HepG2 (cell line): Measurements from ENCODE around the gene DNAJC5. TPM values are rescaled to one million over a fixed set of nuclear protein-coding genes. Genes with fewer than 3 reads are reported as not detected.
A peak's percentile ranks its signal among the peaks of the same experiment; 100 is the strongest.

Source experiments
- ATM ChIP-seq: fragments of 450-650 bp; IDR thresholded peaks from 2 replicates; pipeline ENCODE4 v1.7.1; 2017; ENCODE audit warnings: mild to moderate bottlenecking, borderline replicate concordance
- BHLHE40 ChIP-seq: IDR thresholded peaks from 2 replicates; pipeline ENCODE4 v1.6.1; 2011; ENCODE audit warnings: low read length, improper control_type of control experiment
- EP300 ChIP-seq, 3 experiments: sonication (generic) in 1 of 3; formaldehyde crosslinking in 1 of 3; IDR thresholded peaks; 2 replicates each; pipeline versions ENCODE4 v1.5.1 to v1.6.1; 2011 to 2020; ENCODE audit warnings: low read depth in 2 of 3, low read length in 2 of 3, borderline replicate concordance in 1 of 3, improper control_type of control experiment in 1 of 3, mild to moderate bottlenecking in 1 of 3, missing genetic modification reagents in 1 of 3, moderate library complexity in 1 of 3
- GATA4 ChIP-seq: sonication (generic); IDR thresholded peaks from 2 replicates; pipeline ENCODE4 v1.6.1; 2016; ENCODE audit warnings: antibody characterized with exemption, low read depth, borderline replicate concordance
- IKZF1 ChIP-seq: fragments of 450-650 bp; IDR thresholded peaks from 2 replicates; pipeline ENCODE4 v1.7.1; 2016
- KLF16 ChIP-seq, 2 experiments: sonication (generic) in 1 of 2; formaldehyde crosslinking in 1 of 2; IDR thresholded peaks; 2 replicates each; pipeline versions ENCODE4 v1.6.1 to v1.8.0; 2016 to 2023; ENCODE audit warnings: missing genetic modification reagents in 2 of 2, missing compliant biosample characterization in 1 of 2
- NAIF1 ChIP-seq: sonication (generic); formaldehyde crosslinking; IDR thresholded peaks from 2 replicates; pipeline ENCODE4 v1.5.0; 2020; ENCODE audit warnings: mild to moderate bottlenecking, missing genetic modification reagents, borderline replicate concordance
- NFE2L2 ChIP-seq: fragments of 150-350 bp; IDR thresholded peaks from 2 replicates; pipeline ENCODE4 v1.6.1; 2014; ENCODE audit warnings: low read length
- PRPF4 ChIP-seq: fragments of 200-400 bp; formaldehyde crosslinking; IDR thresholded peaks from 2 replicates; pipeline ENCODE4 v1.6.1; 2016; ENCODE audit warnings: low read length, low read depth; ENCODE audit not compliant: poor library complexity, severe bottlenecking
- RFX3 ChIP-seq: IDR thresholded peaks from 2 replicates; pipeline ENCODE4 v1.6.1; 2016; ENCODE audit warnings: missing biosample characterization, missing genetic modification reagents
- TAF15 ChIP-seq: fragments of 200-400 bp; formaldehyde crosslinking; IDR thresholded peaks from one replicate; pipeline ENCODE4 v1.6.1; 2018; ENCODE audit warnings: mild to moderate bottlenecking, low read depth, low read length; ENCODE audit not compliant: poor library complexity, severe bottlenecking
- ZMYM2 ChIP-seq: sonication (generic); formaldehyde crosslinking; IDR thresholded peaks from 2 replicates; pipeline ENCODE4 v1.8.0; 2022; ENCODE audit warnings: mild to moderate bottlenecking, missing genetic modification reagents
- ZNF12 ChIP-seq: sonication (generic); formaldehyde crosslinking; IDR thresholded peaks from 2 replicates; pipeline ENCODE4 v1.5.0; 2020; ENCODE audit warnings: missing genetic modification reagents
- ZNF136 ChIP-seq: sonication (generic); formaldehyde crosslinking; IDR thresholded peaks from 2 replicates; pipeline ENCODE4 v1.8.1; 2022; ENCODE audit warnings: low read depth, mild to moderate bottlenecking, moderate library complexity, missing genetic modification reagents
- ZNF607 ChIP-seq: sonication (generic); formaldehyde crosslinking; IDR thresholded peaks from 2 replicates; pipeline ENCODE4 v1.5.1; 2020; ENCODE audit warnings: missing genetic modification reagents, mild to moderate bottlenecking, borderline replicate concordance
- ZNF670 ChIP-seq: sonication (generic); formaldehyde crosslinking; IDR thresholded peaks from 2 replicates; pipeline ENCODE4 v1.8.0; 2022; ENCODE audit warnings: mild to moderate bottlenecking, missing genetic modification reagents, borderline replicate concordance
- ZNF674 ChIP-seq: sonication (generic); formaldehyde crosslinking; IDR thresholded peaks from 2 replicates; pipeline ENCODE4 v1.5.0; 2020; ENCODE audit warnings: low read depth, mild to moderate bottlenecking, missing genetic modification reagents
- ZSCAN29 ChIP-seq: sonication (generic); formaldehyde crosslinking; conservative IDR thresholded peaks from 2 replicates; pipeline ENCODE4 v1.4.0; 2020; ENCODE audit warnings: mild to moderate bottlenecking, missing genetic modification reagents
- polyA plus RNA-seq, 8 experiments: library from polyadenylated mRNA; depleted of rRNA in 3 of 8; stranded (reverse) in 7 of 8; unstranded in 1 of 8; fragments of >200 nt; fragmentation: Illumina TruSeq in 4 of 8; extraction: Trizol in 4 of 8; gene quantifications; 2 replicates each; pipeline versions ENCODE4 v1.2.1 to v1.2.3, GENCODE V29; 2011 to 2016; ENCODE audit warnings: low read depth in 4 of 8, missing spikeins in 1 of 8, mixed read lengths in 1 of 8; ENCODE audit not compliant: insufficient read depth in 1 of 8
- total RNA-seq, 5 experiments: library from RNA; depleted of rRNA; stranded (reverse); fragments of >200 nt; fragmentation: Illumina TruSeq; extraction: Trizol; gene quantifications; 2 replicates each; pipeline ENCODE4 v1.2.3, GENCODE V29; 2016; ENCODE audit warnings: low read depth in 1 of 5
- TF ChIP-seq, protein P1 (sequence below): IDR thresholded peaks from 2 replicates; pipeline ENCODE4 v1.6.1; 2018; ENCODE audit warnings: missing genetic modification reagents, mild to moderate bottlenecking, missing compliant biosample characterization
- TF ChIP-seq, protein P2 (sequence below): sonication (generic); formaldehyde crosslinking; IDR thresholded peaks from 2 replicates; pipeline ENCODE4 v1.5.1; 2020; ENCODE audit warnings: mild to moderate bottlenecking, missing genetic modification reagents, borderline replicate concordance
- TF ChIP-seq, protein P3 (sequence below): sonication (generic); formaldehyde crosslinking; IDR thresholded peaks from 2 replicates; pipeline ENCODE4 v1.4.0; 2020; ENCODE audit warnings: mild to moderate bottlenecking, missing genetic modification reagents
- TF ChIP-seq, protein P4 (sequence below): sonication (generic); formaldehyde crosslinking; IDR thresholded peaks from 2 replicates; pipeline ENCODE4 v1.4.0; 2020; ENCODE audit warnings: missing genetic modification reagents, borderline replicate concordance

The DNAJC5 gene
- total and polyA plus RNA-seq, 2 of the 13 experiments (the other 11 are each of a cell fraction or from before 2014, with no cell fraction given) = 42.8 to 64.5 TPM

DNA sequence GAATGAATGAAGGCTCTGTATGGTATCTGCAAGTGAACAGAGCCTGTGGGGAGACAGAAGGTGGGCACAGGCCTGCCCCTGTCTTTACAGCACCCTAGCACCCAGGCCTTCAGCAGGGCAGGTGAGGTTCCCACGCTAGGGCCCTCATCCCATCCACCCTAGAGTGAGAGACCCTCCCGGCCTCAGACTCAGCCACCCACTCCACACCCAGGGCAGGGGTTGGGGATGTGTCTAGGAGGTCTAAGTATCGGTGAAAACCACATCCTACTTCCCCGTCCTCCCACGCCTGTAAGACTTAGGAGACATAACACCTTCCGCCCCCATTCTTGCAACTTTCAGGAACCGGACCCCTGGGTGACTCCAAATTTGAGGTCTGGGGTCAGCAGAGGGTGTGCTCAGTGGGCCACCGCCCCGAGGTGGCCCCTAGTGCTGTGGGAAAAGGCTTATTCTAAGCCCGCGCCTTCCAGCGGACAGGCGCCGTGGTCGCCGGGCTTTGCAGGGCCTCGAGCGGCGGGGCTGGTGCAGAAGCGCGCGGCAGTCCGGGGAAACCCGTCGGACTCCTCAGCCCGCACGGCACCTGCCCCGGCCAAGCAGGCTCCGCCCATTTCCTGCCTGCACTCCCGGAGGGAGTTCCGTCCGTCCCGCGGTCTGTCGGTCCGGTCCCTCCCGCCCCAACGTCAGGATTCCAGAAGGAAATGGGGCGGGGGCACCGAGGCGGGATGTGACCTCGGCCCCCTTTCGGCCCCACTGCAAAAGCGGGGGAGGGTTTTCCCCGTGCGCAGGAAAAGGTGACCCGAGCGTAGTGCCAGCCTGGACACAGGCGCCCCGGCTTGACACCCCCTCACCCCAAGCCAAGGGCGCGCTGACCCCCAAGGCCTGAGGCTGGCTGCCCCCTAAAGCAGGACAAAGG is 83.6 kb downstream of the DNAJC5 start (continued):
- 0 out of 2 replicates have a peak, but pooled peaks have one; percentile 7 for TF ChIP-seq GATA4
- TF ChIP-seq RFX3 (CRISPR knock-in tag) = no peak
- TF ChIP-seq ZNF607 (CRISPR knock-in tag) = peak; percentile 44; the same call in 1 of the 2 replicates
- TF ChIP-seq ZMYM2 = peak; percentile 73
- no peak for TF ChIP-seq IKZF1
- TF ChIP-seq ZSCAN29 (CRISPR knock-in tag) = no peak
- no peak for TF ChIP-seq EP300 (IDR thresholded peaks at IDR 0.05; ENCODE audit: low read depth in 2 of 2, low read length in 2 of 2)
- TF ChIP-seq EP300 (CRISPR knock-in tag; IDR thresholded peaks at IDR 0.05; ENCODE audit: borderline replicate concordance) = 0 out of 2 replicates have a peak, but pooled peaks have one; percentile 38
- TF ChIP-seq, protein P1, sequence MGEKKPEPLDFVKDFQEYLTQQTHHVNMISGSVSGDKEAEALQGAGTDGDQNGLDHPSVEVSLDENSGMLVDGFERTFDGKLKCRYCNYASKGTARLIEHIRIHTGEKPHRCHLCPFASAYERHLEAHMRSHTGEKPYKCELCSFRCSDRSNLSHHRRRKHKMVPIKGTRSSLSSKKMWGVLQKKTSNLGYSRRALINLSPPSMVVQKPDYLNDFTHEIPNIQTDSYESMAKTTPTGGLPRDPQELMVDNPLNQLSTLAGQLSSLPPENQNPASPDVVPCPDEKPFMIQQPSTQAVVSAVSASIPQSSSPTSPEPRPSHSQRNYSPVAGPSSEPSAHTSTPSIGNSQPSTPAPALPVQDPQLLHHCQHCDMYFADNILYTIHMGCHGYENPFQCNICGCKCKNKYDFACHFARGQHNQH = peak; percentile 96
- peak; percentile 87 for TF ChIP-seq TAF15
- TF ChIP-seq, protein P2, sequence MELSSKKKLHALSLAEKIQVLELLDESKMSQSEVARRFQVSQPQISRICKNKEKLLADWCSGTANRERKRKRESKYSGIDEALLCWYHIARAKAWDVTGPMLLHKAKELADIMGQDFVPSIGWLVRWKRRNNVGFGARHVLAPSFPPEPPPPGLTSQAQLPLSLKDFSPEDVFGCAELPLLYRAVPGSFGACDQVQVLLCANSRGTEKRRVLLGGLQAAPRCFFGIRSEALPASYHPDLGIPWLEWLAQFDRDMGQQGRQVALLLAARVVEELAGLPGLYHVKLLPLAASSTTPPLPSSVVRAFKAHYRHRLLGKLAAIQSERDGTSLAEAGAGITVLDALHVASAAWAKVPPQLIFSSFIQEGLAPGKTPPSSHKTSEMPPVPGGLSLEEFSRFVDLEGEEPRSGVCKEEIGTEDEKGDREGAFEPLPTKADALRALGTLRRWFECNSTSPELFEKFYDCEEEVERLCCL = no peak; the same call in 1 of the 2 replicates
- TF ChIP-seq NAIF1 (CRISPR knock-in tag) = no peak; the same call in 1 of the 2 replicates
- no peak for TF ChIP-seq BHLHE40
- TF ChIP-seq, protein P3, sequence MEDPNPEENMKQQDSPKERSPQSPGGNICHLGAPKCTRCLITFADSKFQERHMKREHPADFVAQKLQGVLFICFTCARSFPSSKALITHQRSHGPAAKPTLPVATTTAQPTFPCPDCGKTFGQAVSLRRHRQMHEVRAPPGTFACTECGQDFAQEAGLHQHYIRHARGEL (CRISPR knock-in tag) = no peak
- no peak for TF ChIP-seq ATM
- TF ChIP-seq, protein P4, sequence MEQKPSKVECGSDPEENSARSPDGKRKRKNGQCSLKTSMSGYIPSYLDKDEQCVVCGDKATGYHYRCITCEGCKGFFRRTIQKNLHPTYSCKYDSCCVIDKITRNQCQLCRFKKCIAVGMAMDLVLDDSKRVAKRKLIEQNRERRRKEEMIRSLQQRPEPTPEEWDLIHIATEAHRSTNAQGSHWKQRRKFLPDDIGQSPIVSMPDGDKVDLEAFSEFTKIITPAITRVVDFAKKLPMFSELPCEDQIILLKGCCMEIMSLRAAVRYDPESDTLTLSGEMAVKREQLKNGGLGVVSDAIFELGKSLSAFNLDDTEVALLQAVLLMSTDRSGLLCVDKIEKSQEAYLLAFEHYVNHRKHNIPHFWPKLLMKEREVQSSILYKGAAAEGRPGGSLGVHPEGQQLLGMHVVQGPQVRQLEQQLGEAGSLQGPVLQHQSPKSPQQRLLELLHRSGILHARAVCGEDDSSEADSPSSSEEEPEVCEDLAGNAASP = peak; percentile 55
- peak; percentile 98 for TF ChIP-seq ZNF136
- 0 out of 2 replicates have a peak, but pooled peaks have one; percentile 6 for TF ChIP-seq ZNF670 (CRISPR knock-in tag)
- TF ChIP-seq KLF16 (CRISPR knock-in tag; IDR thresholded peaks at IDR 0.05) = peak in 1 of 2 experiments; percentile 91; a peak in 2 of 4 replicates
- no peak; the same call in 1 of the 2 replicates for TF ChIP-seq ZNF12
- no peak for TF ChIP-seq ZNF674 (CRISPR knock-in tag)
- no peak for TF ChIP-seq NFE2L2
- no peak for TF ChIP-seq PRPF4
